22Rv1 (cell line): ENCODE results near the gene ZNF366.

Source experiments
- ZFX ChIP-seq: fragments of 450-650 bp; IDR thresholded peaks from 2 replicates; pipeline ENCODE4 v1.6.1; 2017; ENCODE audit warnings: antibody characterized with exemption, borderline replicate concordance
- TF ChIP-seq, protein P1 (sequence below): fragments of 450-650 bp; IDR thresholded peaks from 2 replicates; pipeline ENCODE4 v1.5.1; 2017; ENCODE audit warnings: mild to moderate bottlenecking

- TF ChIP-seq, protein P1, sequence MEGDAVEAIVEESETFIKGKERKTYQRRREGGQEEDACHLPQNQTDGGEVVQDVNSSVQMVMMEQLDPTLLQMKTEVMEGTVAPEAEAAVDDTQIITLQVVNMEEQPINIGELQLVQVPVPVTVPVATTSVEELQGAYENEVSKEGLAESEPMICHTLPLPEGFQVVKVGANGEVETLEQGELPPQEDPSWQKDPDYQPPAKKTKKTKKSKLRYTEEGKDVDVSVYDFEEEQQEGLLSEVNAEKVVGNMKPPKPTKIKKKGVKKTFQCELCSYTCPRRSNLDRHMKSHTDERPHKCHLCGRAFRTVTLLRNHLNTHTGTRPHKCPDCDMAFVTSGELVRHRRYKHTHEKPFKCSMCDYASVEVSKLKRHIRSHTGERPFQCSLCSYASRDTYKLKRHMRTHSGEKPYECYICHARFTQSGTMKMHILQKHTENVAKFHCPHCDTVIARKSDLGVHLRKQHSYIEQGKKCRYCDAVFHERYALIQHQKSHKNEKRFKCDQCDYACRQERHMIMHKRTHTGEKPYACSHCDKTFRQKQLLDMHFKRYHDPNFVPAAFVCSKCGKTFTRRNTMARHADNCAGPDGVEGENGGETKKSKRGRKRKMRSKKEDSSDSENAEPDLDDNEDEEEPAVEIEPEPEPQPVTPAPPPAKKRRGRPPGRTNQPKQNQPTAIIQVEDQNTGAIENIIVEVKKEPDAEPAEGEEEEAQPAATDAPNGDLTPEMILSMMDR: no peak
- no peak for TF ChIP-seq ZFX
These were observed 25.2 kb downstream of the ZNF366 start for GRCh38 chr5:72482046-72482445.
